ENCODE results near the gene C9orf40.

Gene C9orf40

DNA sequence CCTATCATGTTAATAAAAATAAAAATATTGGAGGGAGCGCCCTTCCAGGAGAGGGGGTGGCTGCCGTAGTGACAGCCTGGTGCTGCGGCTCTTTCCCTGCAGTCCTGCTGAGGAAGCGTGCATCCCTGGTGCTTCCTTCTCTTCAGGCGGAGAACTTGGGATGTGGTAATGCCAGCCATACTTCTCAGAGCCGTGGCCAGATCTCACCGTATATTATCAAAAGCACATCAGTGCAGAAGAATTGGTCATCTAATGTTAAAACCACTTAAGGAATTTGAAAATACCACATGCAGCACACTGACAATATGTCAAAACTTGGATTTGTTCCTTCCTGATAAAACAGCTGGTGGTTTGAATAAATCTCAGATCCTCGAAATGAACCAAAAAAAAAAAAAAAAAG is 17.7 kb downstream of the C9orf40 start:
- Histone ChIP-seq H3K4me1 (ENCODE audit: insufficient read depth, low read length) (no peaks in the 10 kb centered on the region), H3K27me3 (ENCODE audit: insufficient read depth, low read length) (no peaks in the 10 kb centered on the region), H3K4me3 (ENCODE audit: low read length) (no peak overlapping the region), H3K36me3 (ENCODE audit: insufficient read depth, low read length) (no peaks in the 10 kb centered on the region), H3K9me3 (ENCODE audit: insufficient read depth, low read depth, low read length) (peaks cover 8% of the 10 kb centered on the region; the same call in 1 of the 2 replicates), H3K27ac (ENCODE audit: low read depth, low read length) (no peak overlapping the region), H3K9ac (ENCODE audit: low read depth, low read length) (no peak overlapping the region)
- WGBS: 97% methylated on average over 8 of the region's 8 CpGs

DNA sequence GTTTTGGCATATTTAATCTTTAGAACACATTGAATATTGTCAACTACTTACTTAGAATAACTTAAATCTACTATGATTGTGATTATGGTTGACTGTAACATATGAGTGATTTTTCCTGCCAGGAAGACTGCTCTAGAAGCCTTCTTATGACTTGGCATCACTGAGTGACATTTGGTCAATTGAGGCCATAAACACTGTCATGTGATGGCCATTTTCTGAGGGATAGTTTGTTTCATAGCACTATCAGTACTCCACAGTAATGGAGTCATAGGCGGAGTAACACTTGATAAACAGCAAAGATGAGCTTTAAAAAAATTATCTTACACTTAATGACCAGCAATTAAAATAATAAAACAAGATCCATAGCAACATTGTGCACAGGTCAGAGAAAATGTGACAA is 31.0 kb downstream of the C9orf40 start:
- no peak overlapping the region for H3K9ac ChIP-seq (ENCODE audit: low read depth, low read length)
- no peaks in the 10 kb centered on the region for H3K36me3 ChIP-seq (ENCODE audit: insufficient read depth, low read length)
- WGBS: 80% methylated on average over 1 of the region's 1 CpG
- H3K9me3 ChIP-seq (ENCODE audit: insufficient read depth, low read depth, low read length): no peaks in the 10 kb centered on the region
- H3K4me1 ChIP-seq (ENCODE audit: insufficient read depth, low read length): peaks cover 8% of the 10 kb centered on the region; the same call in 1 of the 2 replicates
- no peak overlapping the region for H3K4me3 ChIP-seq (ENCODE audit: low read length)
- H3K27ac ChIP-seq (ENCODE audit: low read depth, low read length): no peak overlapping the region
- H3K27me3 ChIP-seq (ENCODE audit: insufficient read depth, low read length): no peaks in the 10 kb centered on the region

DNA sequence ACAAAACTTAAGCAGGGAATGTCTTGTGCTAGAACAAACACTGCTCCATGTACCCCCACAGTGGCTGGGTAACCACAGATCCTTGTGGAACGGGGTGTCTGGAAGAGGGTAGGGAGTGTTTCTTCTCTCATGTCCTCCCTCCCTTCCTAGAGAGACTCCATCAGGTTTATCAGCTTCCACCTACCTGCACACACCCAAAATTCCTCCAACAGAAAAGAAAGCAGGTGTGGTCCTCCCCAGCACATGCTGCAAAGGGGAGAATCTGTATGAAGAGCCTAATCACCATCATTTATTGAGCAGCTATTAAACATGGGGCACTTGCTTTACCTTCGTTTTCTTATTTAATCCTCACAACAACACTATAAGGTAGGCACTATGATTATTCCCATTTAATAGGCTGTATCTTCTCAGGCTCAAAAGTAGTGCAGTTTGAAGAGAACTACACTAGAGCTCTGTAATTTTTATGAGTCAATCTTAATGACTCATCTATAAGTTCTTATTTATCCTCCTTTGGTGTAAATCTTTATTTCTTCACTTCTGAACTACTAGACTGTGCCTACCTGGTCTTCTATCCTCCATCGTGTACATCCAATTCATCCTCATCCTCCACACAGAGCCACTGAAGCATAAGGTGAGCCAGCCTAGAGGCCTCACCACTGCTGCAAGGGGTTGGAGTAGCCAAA is 31.6 kb downstream of the C9orf40 start:
- WGBS: 94% methylated on average over 2 of the region's 3 CpGs
- Histone ChIP-seq H3K36me3 (ENCODE audit: insufficient read depth, low read length) (no peaks in the 10 kb centered on the region), H3K27ac (ENCODE audit: low read depth, low read length) (no peak overlapping the region), H3K27me3 (ENCODE audit: insufficient read depth, low read length) (no peaks in the 10 kb centered on the region), H3K4me3 (ENCODE audit: low read length) (no peak overlapping the region), H3K9ac (ENCODE audit: low read depth, low read length) (no peak overlapping the region), H3K4me1 (ENCODE audit: insufficient read depth, low read length) (peaks cover 8% of the 10 kb centered on the region; the same call in 1 of the 2 replicates), H3K9me3 (ENCODE audit: insufficient read depth, low read depth, low read length) (no peaks in the 10 kb centered on the region)

DNA sequence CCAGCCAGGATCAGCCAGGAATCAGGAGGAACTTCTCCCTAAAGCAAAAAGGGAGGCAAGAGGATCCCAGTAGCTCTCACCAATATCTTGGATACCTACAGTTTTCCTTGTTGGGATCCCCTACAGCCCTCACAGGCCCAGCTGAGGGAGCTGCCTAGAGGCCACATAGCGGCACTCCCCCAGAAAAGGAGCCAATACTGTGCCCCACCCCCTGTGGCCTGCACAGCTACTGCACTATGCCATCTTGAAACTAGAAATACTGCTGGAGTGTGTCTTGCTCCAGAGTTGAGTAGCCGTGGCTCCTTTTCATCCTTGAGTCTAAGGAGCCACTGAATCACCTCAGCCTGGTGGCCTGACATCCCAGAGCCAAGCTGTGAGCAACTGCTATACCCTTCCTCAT is 42.7 kb downstream of the C9orf40 start:
- WGBS: 90% methylated on average over 2 of the region's 2 CpGs
- no peaks in the 10 kb centered on the region for H3K36me3 ChIP-seq (ENCODE audit: insufficient read depth, low read length)
- no peak overlapping the region for H3K27ac ChIP-seq (ENCODE audit: low read depth, low read length)
- no peak overlapping the region for H3K4me3 ChIP-seq (ENCODE audit: low read length)
- H3K27me3 ChIP-seq (ENCODE audit: insufficient read depth, low read length): no peaks in the 10 kb centered on the region
- H3K4me1 ChIP-seq (ENCODE audit: insufficient read depth, low read length): no peaks in the 10 kb centered on the region
- H3K9me3 ChIP-seq (ENCODE audit: insufficient read depth, low read depth, low read length): no peaks in the 10 kb centered on the region
- no peak overlapping the region for H3K9ac ChIP-seq (ENCODE audit: low read depth, low read length)

DNA sequence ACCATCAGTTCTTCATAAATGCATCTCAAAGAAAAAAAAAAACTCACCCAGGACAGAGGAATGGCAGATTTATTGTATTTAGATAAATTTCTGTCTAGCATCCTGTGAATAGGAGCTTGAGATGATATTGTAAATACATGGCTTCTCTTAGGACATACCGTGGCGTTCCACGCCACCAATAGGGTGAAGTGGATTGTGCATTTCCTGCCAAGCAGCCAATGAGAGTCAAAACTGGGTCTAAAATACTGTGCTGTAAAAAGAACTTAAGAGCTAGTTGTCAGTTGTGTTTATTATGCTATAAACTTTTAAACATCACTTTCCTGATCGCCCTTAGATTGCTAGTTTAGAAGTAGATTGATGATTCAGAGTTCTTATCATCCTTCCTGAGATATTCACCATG is 44.0 kb downstream of the C9orf40 start:
- Histone ChIP-seq H3K27me3 (ENCODE audit: insufficient read depth, low read length) (no peaks in the 10 kb centered on the region), H3K4me1 (ENCODE audit: insufficient read depth, low read length) (no peaks in the 10 kb centered on the region), H3K27ac (ENCODE audit: low read depth, low read length) (no peak overlapping the region), H3K9ac (ENCODE audit: low read depth, low read length) (no peak overlapping the region), H3K36me3 (ENCODE audit: insufficient read depth, low read length) (no peaks in the 10 kb centered on the region), H3K4me3 (ENCODE audit: low read length) (no peak overlapping the region), H3K9me3 (ENCODE audit: insufficient read depth, low read depth, low read length) (no peaks in the 10 kb centered on the region)
- 94% methylated on average over 3 of the region's 4 CpGs for WGBS

DNA sequence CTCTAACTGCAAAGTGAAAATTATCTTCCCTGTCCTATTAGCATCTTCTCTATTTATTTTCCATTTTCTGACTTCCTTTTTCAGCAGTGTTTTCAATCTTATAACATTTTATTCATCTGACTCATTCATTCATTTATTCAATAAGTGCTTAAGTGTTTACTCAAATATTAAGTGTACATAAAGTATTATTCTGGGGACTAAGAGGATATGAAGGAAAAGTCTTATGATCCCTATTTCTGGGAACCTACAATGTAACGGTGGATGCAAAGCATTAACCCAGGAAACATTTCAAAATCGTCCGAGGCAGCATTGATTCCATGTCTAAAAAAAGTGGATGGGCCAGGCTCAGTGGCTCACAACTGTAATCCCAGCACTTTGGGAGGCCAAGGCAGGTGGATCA is 45.6 kb downstream of the C9orf40 start:
- no peak overlapping the region for H3K4me3 ChIP-seq (ENCODE audit: low read length)
- H3K27ac ChIP-seq (ENCODE audit: low read depth, low read length): no peak overlapping the region
- no peaks in the 10 kb centered on the region for H3K36me3 ChIP-seq (ENCODE audit: insufficient read depth, low read length)
- H3K9ac ChIP-seq (ENCODE audit: low read depth, low read length): no peak overlapping the region
- no peaks in the 10 kb centered on the region for H3K9me3 ChIP-seq (ENCODE audit: insufficient read depth, low read depth, low read length)
- 92% methylated on average over 3 of the region's 3 CpGs for WGBS
- H3K27me3 ChIP-seq (ENCODE audit: insufficient read depth, low read length): no peaks in the 10 kb centered on the region
- H3K4me1 ChIP-seq (ENCODE audit: insufficient read depth, low read length): no peaks in the 10 kb centered on the region

DNA sequence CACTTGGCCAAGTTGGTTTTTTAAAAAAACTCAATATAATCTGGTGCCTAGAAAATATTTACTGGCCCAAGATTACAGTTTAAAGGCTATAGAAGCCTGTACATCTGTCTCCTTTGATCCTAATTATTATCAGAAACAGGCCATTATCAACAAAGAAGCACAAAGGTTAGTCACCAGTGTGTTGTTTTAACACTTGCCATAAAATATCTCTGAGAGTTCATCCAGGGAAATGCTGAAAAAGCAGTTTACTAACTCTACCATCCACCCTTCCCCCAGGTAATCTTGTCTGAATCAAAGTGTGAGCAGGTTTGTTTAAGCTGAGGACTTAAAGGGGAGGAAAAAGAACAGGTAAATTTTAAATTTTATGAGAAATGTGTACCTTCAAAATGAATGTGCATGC is 51.7 kb downstream of the C9orf40 start:
- no peak overlapping the region for H3K4me3 ChIP-seq (ENCODE audit: low read length)
- no peaks in the 10 kb centered on the region for H3K27me3 ChIP-seq (ENCODE audit: insufficient read depth, low read length)
- H3K9me3 ChIP-seq (ENCODE audit: insufficient read depth, low read depth, low read length): no peaks in the 10 kb centered on the region
- no peak overlapping the region for H3K27ac ChIP-seq (ENCODE audit: low read depth, low read length)
- no peaks in the 10 kb centered on the region for H3K4me1 ChIP-seq (ENCODE audit: insufficient read depth, low read length)
- H3K9ac ChIP-seq (ENCODE audit: low read depth, low read length): no peak overlapping the region
- H3K36me3 ChIP-seq (ENCODE audit: insufficient read depth, low read length): no peaks in the 10 kb centered on the region

All from HUES64 (cell line).